Fibroblast of the aortic adventitia (primary cell): Measurements from ENCODE around the gene NCOA1. TPM values are rescaled to one million over a fixed set of nuclear protein-coding genes. Genes with fewer than 3 reads are reported as not detected.

ENCODE experiments used
- DNase-seq: peaks from one replicate; pipeline ENCODE4 v3.0.0-alpha.2; 2010; ENCODE audit warnings: low read depth
- H3K4me3 ChIP-seq: 2 replicates; pipeline ENCODE4 v1.5.1; 2011; ENCODE audit warnings: low read depth, mild to moderate bottlenecking, control low read depth, low read length, moderate library complexity
- CTCF ChIP-seq: IDR thresholded peaks from 2 replicates; pipeline ENCODE4 v1.5.1; 2011; ENCODE audit warnings: mild to moderate bottlenecking, low read length, control low read depth, inconsistent platforms; ENCODE audit not compliant: insufficient read depth
- total RNA-seq: library from RNA; depleted of rRNA; stranded (reverse); fragments of >200 nt; gene quantifications from 2 replicates; pipeline ENCODE4 v1.2.3, GENCODE V29; 2012; ENCODE audit warnings: low replicate concordance

The NCOA1 gene
- total RNA-seq, 1 donor, result 24.0 TPM

- TF ChIP-seq CTCF, result no peak
- no peak overlapping the region for H3K4me3 ChIP-seq
- no peak for DNase-seq
Measured at GRCh38 chr2:24710806-24711205, 219.8 kb downstream of the NCOA1 start.

- no peak for TF ChIP-seq CTCF
- DNase-seq, result no peak
- H3K4me3 ChIP-seq, result no peak overlapping the region
Measured at GRCh38 chr2:24711865-24712264, 220.8 kb downstream of the NCOA1 start.

- no peak overlapping the region for H3K4me3 ChIP-seq
- no peak for TF ChIP-seq CTCF
- no peak for DNase-seq
Measured at GRCh38 chr2:24712296-24712695, 221.2 kb downstream of the NCOA1 start.

GRCh38 chr2:24717263-24717951 is 226.4 kb downstream of the NCOA1 start:
- no peak for TF ChIP-seq CTCF
- no peak for DNase-seq
- no peak overlapping the region for H3K4me3 ChIP-seq

- DNase-seq, result no peak
- no peak for TF ChIP-seq CTCF
- no peak overlapping the region for H3K4me3 ChIP-seq
Measured at GRCh38 chr2:24720310-24720709, 229.3 kb downstream of the NCOA1 start.

- TF ChIP-seq CTCF, result no peak
- DNase-seq, result peak; percentile 94
Measured at GRCh38 chr2:24721470-24721869, 230.4 kb downstream of the NCOA1 start.

GRCh38 chr2:24722141-24722790 is 231.2 kb downstream of the NCOA1 start:
- DNase-seq, result no peak
- no peak for TF ChIP-seq CTCF
- no peak overlapping the region for H3K4me3 ChIP-seq

More at GRCh38 chr2:24721470-24721869, 230.4 kb downstream of the NCOA1 start:
- no peak overlapping the region for H3K4me3 ChIP-seq
